ENCODE results near the gene COX7A1. TPM values are rescaled to one million over a fixed set of nuclear protein-coding genes. Genes with fewer than 3 reads are reported as not detected.

The COX7A1 gene
- total RNA-seq, 1 experiment from 2014 or later = not detected

GRCh38 chr19:36103842-36104552 lies 48.2 kb downstream of the COX7A1 start:
- ChIA-PET POLR2A (interaction anchor here (1.1 kb wide), 1 partner anchor 21 kb away, joined by 3 read pairs; no protein-coding TSS in a partner anchor), CTCF (interaction anchor here (0.6 to 1.0 kb wide), 7 partner anchors 9 to 1751 kb away, joined by 3 to 4 read pairs (median 3); partner anchors contain the start of gene THAP8)
- Mint-ChIP-seq H3K36me3 (ENCODE audit: insufficient read depth, unreplicated experiment) (peaks cover 12% of the 10 kb centered on the region), H3K27me3 (ENCODE audit: insufficient read depth, unreplicated experiment) (no peaks in the 10 kb centered on the region), H3K4me1 (ENCODE audit: insufficient read depth, unreplicated experiment) (no peaks in the 10 kb centered on the region), H3K4me3 (ENCODE audit: unreplicated experiment) (no peak overlapping the region), H3K27ac (ENCODE audit: low read depth, unreplicated experiment) (no peak overlapping the region), H3K9me3 (ENCODE audit: unreplicated experiment) (no peaks in the 10 kb centered on the region)
- TF ChIP-seq CTCF (IDR thresholded peaks at IDR 0.05; ENCODE audit: unreplicated experiment) = no peak
- no peak for DNase-seq (ENCODE audit: unreplicated experiment)
- intact Hi-C loops (cut with micrococcal nuclease) = no loop called here
- BruUV-seq (replicated peaks) = no TSS peak

- intact Hi-C loops (cut with micrococcal nuclease) = no loop called here
- CTCF ChIA-PET = interaction anchor here (0.5 to 0.7 kb wide), 5 partner anchors 44 to 459 kb away, joined by 3 to 4 read pairs (median 3); partner anchors contain the start of gene THAP8
- peaks cover 12% of the 10 kb centered on the region for H3K36me3 Mint-ChIP-seq (ENCODE audit: insufficient read depth, unreplicated experiment)
- no peaks in the 10 kb centered on the region for H3K27me3 Mint-ChIP-seq (ENCODE audit: insufficient read depth, unreplicated experiment)
- BruUV-seq (replicated peaks) = no TSS peak
- POLR2A ChIA-PET = interaction anchor here (1.0 kb wide), 1 partner anchor 11 kb away, joined by 3 read pairs; no protein-coding TSS in a partner anchor
- no peak for TF ChIP-seq CTCF (IDR thresholded peaks at IDR 0.05; ENCODE audit: unreplicated experiment)
- H3K4me3 Mint-ChIP-seq (ENCODE audit: unreplicated experiment) = no peak overlapping the region
- H3K9me3 Mint-ChIP-seq (ENCODE audit: unreplicated experiment) = no peaks in the 10 kb centered on the region
- DNase-seq (ENCODE audit: unreplicated experiment) = no peak
- no peaks in the 10 kb centered on the region for H3K4me1 Mint-ChIP-seq (ENCODE audit: insufficient read depth, unreplicated experiment)
- H3K27ac Mint-ChIP-seq (ENCODE audit: low read depth, unreplicated experiment) = no peak overlapping the region
Observed at GRCh38 chr19:36103040-36103626, 49.1 kb downstream of the COX7A1 start.

GRCh38 chr19:36101550-36102327 lies 50.5 kb downstream of the COX7A1 start:
- intact Hi-C loops (cut with micrococcal nuclease) = no loop called here

More at GRCh38 chr19:36101550-36102327, 50.5 kb downstream of the COX7A1 start:
- TF ChIP-seq CTCF (IDR thresholded peaks at IDR 0.05; ENCODE audit: unreplicated experiment) = no peak
- H3K9me3 Mint-ChIP-seq (ENCODE audit: unreplicated experiment) = no peaks in the 10 kb centered on the region
- no peak overlapping the region for H3K27ac Mint-ChIP-seq (ENCODE audit: low read depth, unreplicated experiment)
- no peaks in the 10 kb centered on the region for H3K4me1 Mint-ChIP-seq (ENCODE audit: insufficient read depth, unreplicated experiment)
- POLR2A ChIA-PET = no interaction called here
- no TSS peak for BruUV-seq (replicated peaks)
- H3K36me3 Mint-ChIP-seq (ENCODE audit: insufficient read depth, unreplicated experiment) = peaks cover 16% of the 10 kb centered on the region
- no peak for DNase-seq (ENCODE audit: unreplicated experiment)
- CTCF ChIA-PET = no interaction called here
- H3K4me3 Mint-ChIP-seq (ENCODE audit: unreplicated experiment) = no peak overlapping the region
- H3K27me3 Mint-ChIP-seq (ENCODE audit: insufficient read depth, unreplicated experiment) = no peaks in the 10 kb centered on the region

Other genes with a start within 250 kb of the COX7A1 start
- gene HCST, start 249.9 kb downstream of the COX7A1 start, total RNA-seq (2022) = not detected in 2 replicates
- not detected in 2 replicates for gene TYROBP, start 244.2 kb downstream of the COX7A1 start, total RNA-seq (2022)
- 7.4 and 10.1 TPM in 2 replicates for gene LRFN3, start 216.1 kb downstream of the COX7A1 start, total RNA-seq (2022)
- gene SDHAF1, start 157.3 kb downstream of the COX7A1 start, total RNA-seq (2022) = 14.4 and 15.0 TPM in 2 replicates
- 0.14 and 0.91 TPM in 2 replicates for gene SYNE4, start 143.6 kb downstream of the COX7A1 start, total RNA-seq (2022)
- gene ALKBH6, start 138.2 kb downstream of the COX7A1 start, total RNA-seq (2022) = 16.5 and 20.9 TPM in 2 replicates
- 1.2 and 2.3 TPM in 2 replicates for gene CLIP3, start 119.6 kb downstream of the COX7A1 start, total RNA-seq (2022)
- 4.0 and 4.7 TPM in 2 replicates for gene THAP8, start 98.2 kb downstream of the COX7A1 start, total RNA-seq (2022)
- 5.2 and 6.2 TPM in 2 replicates for gene WDR62, start 97.5 kb downstream of the COX7A1 start, total RNA-seq (2022)
- gene OVOL3, start 41.3 kb downstream of the COX7A1 start, total RNA-seq (2022) = not detected in 2 replicates
- 112 and 126 TPM in 2 replicates for gene POLR2I, start 37.6 kb downstream of the COX7A1 start, total RNA-seq (2022)
- gene TBCB, start 37.0 kb downstream of the COX7A1 start, total RNA-seq (2022) = 101 and 122 TPM in 2 replicates
- 666 and 788 TPM in 2 replicates for gene CAPNS1, start 12.4 kb downstream of the COX7A1 start, total RNA-seq (2022)
- 2.9 and 3.6 TPM in 2 replicates for gene ZNF565, start 62.2 kb upstream of the COX7A1 start, total RNA-seq (2022)
- 102 and 132 TPM in 2 replicates for gene ZNF146, start 62.7 kb upstream of the COX7A1 start, total RNA-seq (2022)
- gene ZFP14, start 226.8 kb upstream of the COX7A1 start, total RNA-seq (2022) = 1.5 and 1.7 TPM in 2 replicates